CD4-positive, CD25-positive, alpha-beta regulatory T cell (primary cell): ENCODE measurements around the gene GDI1. TPM values are rescaled to one million over a fixed set of nuclear protein-coding genes. Genes with fewer than 3 reads are reported as not detected.

Experiments
- ATAC-seq, 2 donors: fragments of 150-1000 bp; cut with Tn5 transposase; one replicate each; pipeline ENCODE4 v1.10.0; 2021; ENCODE audit warnings: low read depth in 2 of 2, moderate number of reproducible peaks in 2 of 2, moderate library complexity in 1 of 2
- DNase-seq, 3 donors: peaks; one replicate each; pipeline versions ENCODE4 v3.0.0 to v3.0.0-alpha.2; 2012 to 2022; ENCODE audit warnings: mixed read lengths in 1 of 3
- H3K27ac ChIP-seq: one replicate; pipeline ENCODE4 v1.7.0; 2013; ENCODE audit warnings: mild to moderate bottlenecking, low read length; ENCODE audit not compliant: insufficient read depth, poor library complexity, severe bottlenecking
- H3K27me3 ChIP-seq: one replicate; pipeline ENCODE4 v1.7.0; 2013; ENCODE audit warnings: low read length; ENCODE audit not compliant: control insufficient read depth, insufficient read depth
- H3K36me3 ChIP-seq: one replicate; pipeline ENCODE4 v1.7.0; 2013; ENCODE audit warnings: mild to moderate bottlenecking, low read length, moderate library complexity; ENCODE audit not compliant: control insufficient read depth, insufficient read depth
- H3K4me1 ChIP-seq: 2 replicates; pipeline ENCODE4 v1.7.0; 2013; ENCODE audit warnings: mild to moderate bottlenecking, low read length; ENCODE audit not compliant: insufficient read depth, control insufficient read depth, poor library complexity, severe bottlenecking
- H3K4me3 ChIP-seq: one replicate; pipeline ENCODE4 v1.7.0; 2013; ENCODE audit warnings: low read depth, mild to moderate bottlenecking, low read length, moderate library complexity
- H3K9me3 ChIP-seq, 2 experiments: 1 replicate in 1 of 2; 2 replicates in 1 of 2; pipeline ENCODE4 v1.7.0; 2013; ENCODE audit warnings: low read length in 2 of 2, mild to moderate bottlenecking in 1 of 2, moderate library complexity in 1 of 2; ENCODE audit not compliant: control insufficient read depth in 2 of 2
- H3K27ac Mint-ChIP-seq, 3 donors: one replicate each; pipeline ENCODE4 v1.8.0; 2020 to 2022; ENCODE audit warnings: mild to moderate bottlenecking in 3 of 3, mixed read lengths in 3 of 3, moderate library complexity in 2 of 3
- H3K27me3 Mint-ChIP-seq: one replicate; pipeline ENCODE4 v1.8.0; 2022; ENCODE audit warnings: mild to moderate bottlenecking, mixed read lengths
- H3K36me3 Mint-ChIP-seq: one replicate; pipeline ENCODE4 v1.8.0; 2020; ENCODE audit warnings: mixed read lengths
- H3K4me1 Mint-ChIP-seq, 4 donors: one replicate each; pipeline ENCODE4 v1.8.0; 2020 to 2022; ENCODE audit warnings: mixed read lengths in 4 of 4, mild to moderate bottlenecking in 1 of 4
- H3K4me3 Mint-ChIP-seq, 4 donors: one replicate each; pipeline ENCODE4 v1.8.0; 2020 to 2022; ENCODE audit warnings: mild to moderate bottlenecking in 4 of 4, mixed read lengths in 4 of 4, moderate library complexity in 3 of 4
- H3K9me3 Mint-ChIP-seq, 7 donors: one replicate each; pipeline ENCODE4 v1.8.0; 2020 to 2022; ENCODE audit warnings: mixed read lengths in 7 of 7, mild to moderate bottlenecking in 3 of 7, moderate library complexity in 2 of 7
- polyA plus RNA-seq, 4 donors: library from polyadenylated mRNA; unstranded; fragments of 300-500 nt; fragmentation: Illumina TruSeq; gene quantifications; one replicate each; pipeline ENCODE4 v1.2.3, GENCODE V29; 2021
- total RNA-seq: library from RNA; stranded (reverse); gene quantifications from one replicate; pipeline ENCODE4 v1.2.3, GENCODE V29; 2022

GDI1 gene
- total and polyA plus RNA-seq, 5 donors from 2014 or later: 33.7 to 169 (median 45.2) TPM

DNA sequence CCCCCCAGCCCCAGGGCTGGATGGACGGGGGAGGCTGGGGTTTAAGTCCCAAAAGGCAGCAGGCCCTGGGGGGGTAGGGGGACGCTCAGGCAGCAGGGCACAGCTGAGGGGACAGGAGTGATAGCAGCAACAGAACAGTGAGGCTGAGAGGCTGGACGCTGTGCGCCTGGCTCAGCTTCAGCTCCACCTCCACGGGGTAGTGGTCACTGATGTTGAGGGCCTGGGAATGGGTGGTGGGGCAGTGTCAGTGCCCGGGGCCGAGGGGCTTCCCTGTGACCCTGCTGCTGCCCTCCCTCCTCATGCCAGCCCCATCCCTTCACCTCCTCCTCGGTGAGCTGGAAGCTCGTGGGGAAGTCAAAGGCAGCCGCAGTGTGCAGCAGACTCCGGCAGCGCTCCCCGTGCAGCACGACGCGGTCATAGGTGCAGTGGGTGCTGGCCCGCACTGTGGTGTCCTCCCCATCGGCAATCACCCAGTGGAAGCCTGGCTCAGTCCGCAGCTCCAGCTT is 34.3 kb upstream of the GDI1 start:
- Mint-ChIP-seq H3K36me3 (peaks cover 14% of the 10 kb centered on the region), H3K4me1 (peaks cover 4 to 27% (median 8%) of the 10 kb centered on the region in 4 donors), H3K27me3 (peaks cover 15% of the 10 kb centered on the region), H3K9me3 (no peaks in the 10 kb centered on the region), H3K4me3 (peak overlapping the region in 1 of 4 donors; percentile 63), H3K27ac (no peak overlapping the region)
- no peak for ATAC-seq
- H3K36me3 ChIP-seq: peaks cover 9% of the 10 kb centered on the region
- no peaks in the 10 kb centered on the region for H3K27me3 ChIP-seq
- H3K4me3 ChIP-seq: no peak overlapping the region
- no peaks in the 10 kb centered on the region for H3K9me3 ChIP-seq
- DNase-seq: no peak
- no peak overlapping the region for H3K27ac ChIP-seq
- H3K4me1 ChIP-seq: peaks cover 15% of the 10 kb centered on the region

DNA sequence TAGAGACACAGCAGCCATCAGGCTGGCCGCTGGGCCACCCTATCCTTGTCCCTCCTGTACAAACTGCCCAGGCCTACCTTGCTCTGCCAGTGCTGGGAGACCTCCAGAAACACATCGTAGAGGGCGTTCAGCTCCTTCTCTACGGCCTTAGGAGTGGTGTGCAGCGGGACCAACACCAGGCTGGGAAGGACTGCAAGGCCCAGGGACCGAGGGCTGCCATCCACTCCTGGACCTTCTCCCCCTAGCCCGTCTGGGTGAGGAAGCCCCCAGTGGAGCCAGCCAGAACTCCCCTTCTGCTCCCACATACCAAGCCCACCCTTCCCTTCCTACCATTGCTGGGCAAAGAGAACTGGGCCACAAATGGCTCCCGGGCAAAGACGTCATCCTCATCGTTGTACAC is 33.8 kb upstream of the GDI1 start:
- peaks cover 4 to 23% (median 6%) of the 10 kb centered on the region in 4 donors for H3K4me1 Mint-ChIP-seq
- Histone ChIP-seq H3K4me1 (peaks cover 15% of the 10 kb centered on the region), H3K36me3 (peaks cover 9% of the 10 kb centered on the region), H3K4me3 (no peak overlapping the region), H3K9me3 (no peaks in the 10 kb centered on the region), H3K27me3 (no peaks in the 10 kb centered on the region), H3K27ac (no peak overlapping the region)
- peak overlapping the region in 1 of 4 donors; percentile 63 for H3K4me3 Mint-ChIP-seq
- ATAC-seq (no peak), DNase-seq (no peak)
- H3K27ac Mint-ChIP-seq: no peak overlapping the region
- H3K36me3 Mint-ChIP-seq: peaks cover 14% of the 10 kb centered on the region
- H3K9me3 Mint-ChIP-seq: no peaks in the 10 kb centered on the region
- H3K27me3 Mint-ChIP-seq: peaks cover 11% of the 10 kb centered on the region

DNA sequence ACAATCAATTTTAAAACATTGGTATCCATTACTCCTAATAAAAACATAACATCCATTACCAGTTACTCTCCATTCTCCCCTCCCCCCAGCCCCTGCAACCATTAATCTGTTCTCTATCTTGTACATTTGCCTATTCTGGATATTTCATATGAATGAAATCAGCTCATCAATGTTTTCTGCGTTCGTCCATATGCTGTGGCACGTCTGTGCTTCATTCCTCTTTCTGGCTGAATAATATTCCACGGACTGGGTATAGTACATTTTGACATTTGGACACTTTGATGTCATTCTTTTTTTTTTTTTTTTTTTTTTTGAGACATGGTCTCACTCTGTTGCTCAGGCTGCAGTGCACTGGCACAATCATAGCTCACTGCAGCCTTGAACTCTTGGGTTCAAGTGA is 33.1 kb upstream of the GDI1 start:
- Mint-ChIP-seq H3K27ac (no peak overlapping the region), H3K4me3 (no peak overlapping the region), H3K27me3 (peaks cover 4% of the 10 kb centered on the region), H3K4me1 (peaks cover 2 to 21% (median 5%) of the 10 kb centered on the region in 4 donors), H3K9me3 (no peaks in the 10 kb centered on the region), H3K36me3 (peaks cover 11% of the 10 kb centered on the region)
- no peak for DNase-seq
- peaks cover 14% of the 10 kb centered on the region for H3K4me1 ChIP-seq
- no peak overlapping the region for H3K4me3 ChIP-seq
- H3K27ac ChIP-seq: no peak overlapping the region
- H3K9me3 ChIP-seq: no peaks in the 10 kb centered on the region
- ATAC-seq: no peak
- peaks cover 9% of the 10 kb centered on the region for H3K36me3 ChIP-seq
- H3K27me3 ChIP-seq: no peaks in the 10 kb centered on the region

DNA sequence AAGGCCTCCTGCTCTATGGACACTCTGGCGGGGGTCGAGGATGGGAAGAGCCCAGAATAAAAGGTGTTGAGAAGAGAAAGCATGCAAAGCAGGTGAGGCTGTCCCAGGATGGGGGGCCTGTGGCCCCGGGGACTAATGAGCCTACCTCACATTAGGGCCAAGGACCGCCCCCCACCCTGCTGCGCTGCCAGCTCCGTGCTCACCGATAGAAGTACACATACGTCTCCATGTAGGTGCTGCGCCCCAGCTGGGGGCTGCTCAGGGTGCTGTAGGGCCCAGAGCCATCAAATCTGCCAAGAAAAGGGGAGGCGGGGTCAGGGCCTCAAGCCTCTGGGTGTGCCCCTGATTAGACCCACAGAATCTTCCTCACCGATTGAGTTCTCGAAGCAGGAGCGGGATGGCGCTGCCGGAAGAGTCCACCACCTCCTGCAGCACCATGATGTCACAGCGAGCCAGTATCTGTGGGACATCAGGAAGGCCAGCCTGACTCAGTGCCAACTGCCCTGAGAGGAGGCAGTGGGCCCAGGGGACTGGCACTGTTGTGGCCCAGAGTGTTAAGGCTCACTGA is 32.2 kb upstream of the GDI1 start:
- ATAC-seq: no peak
- Histone ChIP-seq H3K4me3 (no peak overlapping the region), H3K27me3 (no peaks in the 10 kb centered on the region), H3K36me3 (peaks cover 9% of the 10 kb centered on the region), H3K27ac (no peak overlapping the region), H3K9me3 (no peaks in the 10 kb centered on the region), H3K4me1 (peaks cover 5% of the 10 kb centered on the region)
- H3K4me1 Mint-ChIP-seq: peaks cover 0 to 14% (median 2%) of the 10 kb centered on the region in 4 donors
- DNase-seq: no peak
- H3K27ac Mint-ChIP-seq: no peak overlapping the region
- peaks cover 4% of the 10 kb centered on the region for H3K27me3 Mint-ChIP-seq
- peaks cover 2% of the 10 kb centered on the region for H3K36me3 Mint-ChIP-seq
- peaks cover 0 to 1% (median 0%) of the 10 kb centered on the region in 7 donors for H3K9me3 Mint-ChIP-seq
- no peak overlapping the region for H3K4me3 Mint-ChIP-seq

DNA sequence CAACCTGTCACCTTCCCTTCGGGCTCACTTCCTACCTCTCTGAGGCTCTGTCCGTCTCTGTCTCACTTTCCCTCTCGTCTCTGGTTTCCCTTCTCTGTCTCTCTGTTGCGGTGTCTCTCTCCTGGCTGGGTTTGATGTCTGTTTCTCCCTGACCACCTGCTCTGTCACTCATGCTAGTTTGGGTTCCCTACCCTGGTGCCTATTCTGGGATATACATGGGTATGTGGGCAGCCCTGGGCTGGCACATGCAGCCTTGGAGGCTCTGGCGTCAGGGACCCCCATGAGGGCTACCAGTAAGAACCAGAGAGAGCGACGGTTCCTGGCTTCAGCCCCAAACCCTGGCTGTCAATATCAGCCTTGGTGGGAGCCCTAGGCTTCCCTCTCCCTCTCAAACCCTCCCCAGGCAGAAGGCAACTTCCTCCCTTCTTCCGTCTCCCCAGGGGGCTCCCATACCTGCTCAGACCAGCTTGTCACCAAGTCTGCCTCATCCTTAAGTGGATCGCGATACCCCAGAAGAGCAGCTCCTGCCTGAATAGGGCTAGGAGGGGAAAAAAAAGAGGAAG is 28.2 kb upstream of the GDI1 start:
- Histone ChIP-seq H3K4me3 (no peak overlapping the region), H3K36me3 (peaks cover 2% of the 10 kb centered on the region), H3K9me3 (no peaks in the 10 kb centered on the region), H3K27ac (no peak overlapping the region), H3K4me1 (peaks cover 16% of the 10 kb centered on the region), H3K27me3 (no peaks in the 10 kb centered on the region)
- Mint-ChIP-seq H3K9me3 (peaks cover 0 to 1% (median 0%) of the 10 kb centered on the region in 7 donors), H3K36me3 (no peaks in the 10 kb centered on the region), H3K4me3 (peak overlapping the region; percentile 38 to 72 (median 60)), H3K4me1 (peaks cover 3 to 19% (median 8%) of the 10 kb centered on the region in 4 donors), H3K27me3 (no peaks in the 10 kb centered on the region), H3K27ac (peak overlapping the region; percentile 39 to 66 (median 59))
- DNase-seq (no peak), ATAC-seq (no peak)

DNA sequence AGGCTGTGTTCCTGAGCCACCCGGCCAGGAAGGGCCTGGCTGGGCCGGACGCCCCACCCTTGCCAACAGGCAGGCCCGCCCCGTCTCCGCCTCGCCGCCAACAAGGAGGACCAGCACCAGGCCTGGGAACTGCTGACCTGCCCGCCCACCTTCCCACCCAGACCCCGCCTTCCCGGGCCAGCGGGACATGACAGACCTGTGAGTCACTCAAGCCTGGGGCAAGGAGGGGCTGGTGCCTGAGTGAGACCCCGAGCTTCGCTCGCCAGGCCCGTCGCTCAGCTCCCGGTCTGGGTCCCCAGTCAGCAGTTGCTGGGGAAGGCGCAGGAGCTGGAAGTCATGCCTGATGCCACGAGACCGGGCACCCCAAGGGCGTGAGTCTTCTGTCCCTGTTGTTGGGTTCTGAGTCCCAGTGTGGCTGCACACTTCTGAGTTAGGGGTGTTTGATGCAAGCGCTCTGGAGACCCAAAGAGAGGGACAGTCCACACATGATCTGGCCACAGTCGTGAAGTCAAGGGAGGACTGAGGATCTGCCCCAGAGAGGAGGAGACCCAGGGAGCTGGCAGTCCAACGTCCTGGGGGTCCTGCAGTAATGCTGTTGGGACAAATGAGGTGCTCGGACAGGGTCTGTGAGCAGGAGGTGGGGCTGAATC is 27.6 kb upstream of the GDI1 start, which contains the start of gene DNASE1L1:
DNASE1L1 (minus strand) TSS at position 33 of the 650 bp plus-strand sequence. CDS start 3,686 bp downstream, outside the sequence.
- DNase-seq (no peak), ATAC-seq (peak in 1 of 2 donors; percentile 17)
- peaks cover 16% of the 10 kb centered on the region for H3K4me1 ChIP-seq
- no peak within 1 kb of the TSS for H3K27ac ChIP-seq
- peaks cover 3 to 19% (median 8%) of the 10 kb centered on the region in 4 donors for H3K4me1 Mint-ChIP-seq
- peaks cover 3% of the 10 kb centered on the region for H3K36me3 ChIP-seq
- no peaks in the 10 kb centered on the region for H3K27me3 ChIP-seq
- H3K4me3 Mint-ChIP-seq: peak within 1 kb of the TSS; percentile 38 to 72 (median 60)
- peaks cover 0 to 1% (median 0%) of the 10 kb centered on the region in 7 donors for H3K9me3 Mint-ChIP-seq
- H3K9me3 ChIP-seq: no peaks in the 10 kb centered on the region
- H3K36me3 Mint-ChIP-seq: no peaks in the 10 kb centered on the region
- H3K4me3 ChIP-seq: no peak within 1 kb of the TSS
- H3K27ac Mint-ChIP-seq: peak within 1 kb of the TSS; percentile 56 to 88 (median 59)
- H3K27me3 Mint-ChIP-seq: no peaks in the 10 kb centered on the region

DNA sequence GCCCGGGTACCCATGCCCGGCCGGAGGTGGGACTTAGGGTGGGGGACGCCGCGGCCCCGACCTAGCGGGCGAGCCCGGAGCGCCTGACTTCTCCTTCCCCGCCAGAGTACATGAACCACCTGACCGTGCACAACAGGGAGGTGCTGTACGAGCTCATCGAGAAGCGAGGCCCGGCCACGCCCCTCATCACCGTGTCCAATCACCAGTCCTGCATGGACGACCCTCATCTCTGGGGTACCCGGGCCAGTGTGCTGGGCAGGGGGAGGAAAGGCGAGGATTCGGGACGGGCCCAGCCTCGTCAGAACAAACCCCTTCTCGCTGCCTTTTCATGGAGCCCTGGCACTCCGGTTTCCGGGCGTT is 25.0 kb upstream of the GDI1 start:
- Histone ChIP-seq H3K36me3 (peaks cover 3% of the 10 kb centered on the region), H3K9me3 (no peaks in the 10 kb centered on the region), H3K4me1 (peaks cover 16% of the 10 kb centered on the region), H3K27me3 (no peaks in the 10 kb centered on the region), H3K4me3 (peak overlapping the region; percentile 53), H3K27ac (peak overlapping the region; percentile 76)
- DNase-seq (peak in 2 of 3 donors; percentile 30 to 78), ATAC-seq (peak; percentile 58 to 73)
- H3K4me3 Mint-ChIP-seq: peak overlapping the region; percentile 85 to 87 (median 86)
- H3K27me3 Mint-ChIP-seq: no peaks in the 10 kb centered on the region
- H3K27ac Mint-ChIP-seq: peak overlapping the region; percentile 69 to 78 (median 74)
- H3K9me3 Mint-ChIP-seq: peaks cover 0 to 3% (median 0%) of the 10 kb centered on the region in 7 donors
- no peaks in the 10 kb centered on the region for H3K36me3 Mint-ChIP-seq
- peaks cover 3 to 21% (median 8%) of the 10 kb centered on the region in 4 donors for H3K4me1 Mint-ChIP-seq
